ENCODE results near the gene TEK. TPM values are rescaled to one million over a fixed set of nuclear protein-coding genes. Genes with fewer than 3 reads are reported as not detected.
"Not testable (repeated sequence)": the region's sequence is repeated elsewhere in the genome, so short reads cannot be mapped to it uniquely, and the experiment has no call there.

TEK gene
- total RNA-seq, 1 donor from 2014 or later: 10.4 TPM

DNA sequence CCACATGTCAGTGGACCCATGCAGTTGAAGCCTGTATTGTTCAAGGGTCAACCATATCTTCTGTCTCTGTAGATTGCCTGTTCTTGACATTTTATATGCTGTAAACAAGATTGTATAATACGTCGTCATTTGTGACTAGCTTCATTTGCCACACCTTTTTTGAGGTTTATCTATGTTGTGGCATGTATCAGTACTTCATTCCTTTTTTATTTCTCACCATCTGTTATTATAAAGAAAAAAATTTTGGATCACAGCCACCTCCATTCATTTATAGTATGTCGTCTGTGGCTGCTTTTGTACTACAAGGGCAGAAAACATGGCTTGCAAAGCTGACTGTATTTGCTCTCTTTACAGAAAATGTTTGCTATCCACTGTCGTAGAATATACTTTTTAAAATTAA, 72.4 kb downstream of the TEK start:
- DNase-seq: no peak

DNA sequence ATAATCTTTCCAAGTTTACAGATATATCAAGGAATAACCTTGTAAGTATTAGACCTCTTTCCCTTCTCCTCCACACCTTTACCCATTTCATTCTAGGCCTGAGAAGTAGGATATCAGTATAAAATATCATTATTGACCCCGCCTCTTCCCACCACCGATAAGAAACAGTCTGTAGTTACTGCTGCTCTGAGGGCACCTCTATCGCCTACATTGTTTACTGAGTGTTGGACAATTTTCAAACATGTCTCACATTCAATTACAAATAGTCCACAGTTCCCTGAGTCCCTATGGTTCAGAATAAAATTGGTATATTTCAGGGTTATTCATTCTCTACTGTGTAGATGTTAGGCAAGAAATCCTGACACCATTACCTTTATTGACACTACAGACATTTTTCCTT, 73.4 kb downstream of the TEK start:
- no peak for DNase-seq

GRCh38 chr9:27183131-27183530, 74.1 kb downstream of the TEK start:
- no peak for DNase-seq

- no peak for DNase-seq
These were observed 74.7 kb downstream of the TEK start for GRCh38 chr9:27183701-27184100.

DNA sequence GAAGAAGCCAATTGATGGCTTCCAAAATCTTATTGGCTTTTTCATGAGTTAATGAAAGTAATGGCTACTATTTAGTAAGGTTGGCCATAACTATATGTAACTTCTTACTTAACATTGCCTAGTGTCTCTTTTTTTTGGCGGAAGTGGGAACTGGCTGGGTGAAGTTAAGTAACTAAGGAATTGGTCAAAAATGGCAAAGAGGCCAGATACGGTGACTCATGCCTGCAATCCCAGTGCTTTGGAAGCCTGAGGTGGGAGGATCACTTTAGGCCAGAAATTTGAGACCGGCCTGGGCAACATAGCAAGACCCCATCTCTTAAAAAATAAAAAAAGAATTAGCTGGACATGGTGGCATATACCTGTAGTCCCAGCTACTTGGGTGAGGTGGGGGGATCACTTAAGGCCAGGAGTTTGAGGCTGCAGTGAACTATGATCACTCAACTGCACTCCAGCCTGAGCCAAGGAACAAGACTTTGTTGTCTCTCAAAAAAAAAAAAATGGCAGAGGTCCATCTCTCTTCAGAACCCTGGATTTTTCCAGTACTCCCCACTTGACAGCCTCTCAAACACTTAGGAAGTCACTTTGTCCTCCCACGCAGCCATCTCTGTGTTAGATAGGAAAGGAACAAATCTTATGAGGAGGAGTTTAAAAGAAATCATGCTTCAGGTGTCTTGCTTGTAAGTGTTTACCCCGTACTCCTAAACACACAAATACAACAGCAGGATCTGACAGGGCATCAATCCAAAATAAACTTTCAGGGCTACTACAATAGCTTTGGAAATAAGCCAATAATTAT, 75.7 kb downstream of the TEK start:
- no peak for DNase-seq

DNA sequence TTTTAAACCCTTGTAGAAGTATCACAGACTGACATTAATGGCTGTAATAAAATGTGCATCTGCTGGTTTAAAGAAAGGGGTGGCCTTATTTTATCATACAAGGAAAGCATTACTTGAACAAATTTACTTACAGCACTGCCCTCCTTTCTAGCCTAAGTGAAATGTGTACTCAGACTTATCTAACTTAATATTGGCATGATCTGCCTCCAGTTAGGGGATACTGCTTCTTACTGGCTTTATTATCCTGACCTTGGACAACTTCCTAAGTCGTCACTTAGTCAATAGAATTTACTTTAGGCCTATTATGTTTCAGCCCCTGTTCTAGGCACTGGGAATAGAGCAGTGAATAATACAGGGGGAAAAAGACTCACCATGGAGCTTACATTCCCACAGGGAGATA, 79.4 kb downstream of the TEK start:
- DNase-seq: no peak

DNA sequence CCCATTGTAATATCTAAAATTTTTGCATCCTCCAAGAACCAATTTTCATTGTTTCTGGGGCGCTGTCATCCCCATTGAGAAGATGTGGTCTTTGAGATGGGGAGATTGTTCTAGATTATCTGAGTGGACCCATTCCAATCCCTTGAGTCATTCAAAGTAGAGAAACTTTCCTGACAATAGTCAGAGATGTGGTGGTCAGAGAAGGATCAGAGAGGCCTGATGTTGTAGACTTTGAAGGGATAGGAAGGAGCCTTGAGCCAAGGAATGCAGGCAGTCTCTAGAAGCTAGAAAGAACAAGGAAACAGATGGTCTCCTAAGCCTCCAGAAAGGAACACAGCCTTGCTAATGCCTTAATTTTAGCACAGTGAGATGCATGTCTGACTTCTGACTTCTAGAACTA, 80.4 kb downstream of the TEK start:
- no peak for DNase-seq

GRCh38 chr9:27192291-27192960, 83.4 kb downstream of the TEK start:
- DNase-seq: no peak

DNA sequence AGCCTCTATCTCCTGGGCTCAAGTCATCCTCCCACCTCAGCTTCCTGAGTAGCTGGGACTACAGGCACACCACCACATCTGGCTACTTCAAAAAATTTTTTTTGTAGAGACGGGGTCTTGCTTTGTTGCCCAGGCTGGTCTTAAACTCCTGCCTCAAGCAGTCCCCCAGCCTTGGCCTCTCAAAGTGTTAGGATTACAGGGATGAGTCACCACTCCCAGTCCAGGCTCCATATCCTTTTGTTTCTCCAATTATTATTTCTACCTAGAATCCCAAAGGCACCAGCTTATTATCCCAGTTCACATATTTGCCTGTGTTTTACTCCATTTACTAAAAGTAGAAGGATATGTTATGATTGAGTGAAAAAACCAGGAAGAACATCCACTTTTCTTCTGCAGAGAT, 84.9 kb downstream of the TEK start:
- DNase-seq: no peak

GRCh38 chr9:27194401-27195091, 85.5 kb downstream of the TEK start:
- DNase-seq: no peak

DNA sequence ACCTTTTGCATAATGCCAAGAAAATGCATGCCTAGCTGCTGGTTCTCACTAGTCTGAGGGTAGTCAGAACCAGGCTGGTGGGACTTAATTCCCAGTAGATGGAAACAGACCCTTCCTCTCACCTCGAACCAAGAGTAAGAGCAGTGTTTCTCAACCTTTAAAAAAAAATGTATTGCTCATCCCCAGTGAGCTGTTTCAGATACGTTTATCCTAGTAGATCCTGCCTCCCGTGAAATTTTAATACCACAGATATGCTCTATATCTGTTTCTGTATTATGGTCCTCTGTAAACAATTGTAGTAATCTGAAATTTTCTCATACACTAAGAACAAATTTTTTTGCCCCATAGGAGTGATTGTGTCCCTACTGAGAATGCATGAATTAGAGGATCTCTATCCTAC, 86.2 kb downstream of the TEK start:
- DNase-seq: no peak

DNA sequence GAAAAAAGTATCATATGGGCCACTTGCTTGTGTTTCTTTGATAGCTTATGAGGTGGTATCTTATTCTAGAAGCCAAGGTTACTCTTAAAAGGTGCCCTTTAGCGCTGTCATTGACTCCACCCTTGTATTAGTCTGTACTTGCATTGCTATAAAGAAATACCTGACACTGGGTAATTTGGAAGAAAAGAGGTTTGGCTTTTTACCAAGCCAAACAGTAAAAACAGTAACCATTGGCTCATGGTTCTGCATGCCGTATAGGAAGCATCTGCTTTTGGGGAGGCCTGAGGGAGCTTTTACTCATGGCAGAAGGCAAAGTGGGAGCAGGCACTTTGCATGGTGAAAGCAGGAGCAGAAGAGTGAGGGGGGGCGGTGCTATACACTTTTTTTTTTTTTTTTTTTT, 87.4 kb downstream of the TEK start:
- no peak for DNase-seq

DNA sequence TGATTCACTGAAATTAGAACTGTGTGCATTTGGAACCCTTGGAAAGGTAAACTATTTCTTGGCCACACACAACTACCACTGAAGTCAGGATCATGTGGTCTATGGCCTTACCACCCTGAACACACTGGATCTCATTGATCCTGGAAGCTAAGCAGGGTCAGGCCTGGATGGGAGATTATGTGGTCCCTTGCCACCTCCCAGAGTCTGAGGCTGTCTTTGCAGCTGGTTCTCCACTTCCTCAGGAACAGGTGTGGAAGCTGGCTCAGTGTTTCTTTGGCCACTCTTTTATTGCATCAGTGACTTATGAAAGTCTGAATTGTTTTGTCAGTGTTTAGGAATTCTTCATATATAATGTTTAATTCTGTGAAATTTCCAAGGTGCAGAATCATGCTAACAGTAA, 89.2 kb downstream of the TEK start:
- no peak for DNase-seq

GRCh38 chr9:27202056-27202455, 93.0 kb downstream of the TEK start:
- no peak for DNase-seq

DNA sequence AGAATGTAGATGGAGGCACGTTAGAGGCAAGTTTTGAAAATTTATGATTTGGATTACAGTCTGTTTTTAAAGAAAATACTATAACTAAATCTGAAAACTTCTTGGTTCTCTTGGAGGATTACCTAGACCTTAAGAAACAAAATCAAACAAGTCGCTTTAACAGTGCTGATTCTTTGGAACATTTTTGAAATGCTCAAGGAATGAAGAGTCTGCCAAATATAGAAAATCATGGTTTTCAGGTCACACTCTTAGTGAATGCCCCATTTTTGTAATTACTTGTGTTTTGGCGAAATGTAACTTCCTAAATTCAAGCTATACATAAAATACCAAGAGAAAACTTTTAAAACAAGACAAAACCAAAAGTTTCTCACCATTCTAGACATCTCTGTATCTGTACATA, 94.8 kb downstream of the TEK start:
- DNase-seq: no peak

DNA sequence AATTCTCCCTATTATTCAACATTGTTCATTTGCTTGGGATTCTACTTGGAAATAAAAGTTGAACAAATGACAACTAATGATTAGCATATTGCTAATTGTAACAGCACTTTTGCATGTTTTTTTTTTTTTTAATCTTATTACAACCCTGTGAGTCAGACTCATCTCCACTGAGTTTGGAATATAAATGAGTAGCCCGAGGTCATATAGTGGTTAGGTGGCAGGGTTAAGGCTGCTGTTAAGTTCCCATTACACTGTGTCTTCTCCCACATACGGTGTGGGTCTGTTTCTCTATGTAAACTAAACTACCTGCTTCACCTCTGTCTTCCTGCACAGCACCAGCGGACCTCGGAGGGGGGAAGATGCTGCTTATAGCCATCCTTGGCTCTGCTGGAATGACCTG, 95.6 kb downstream of the TEK start:
- no peak for DNase-seq

DNA sequence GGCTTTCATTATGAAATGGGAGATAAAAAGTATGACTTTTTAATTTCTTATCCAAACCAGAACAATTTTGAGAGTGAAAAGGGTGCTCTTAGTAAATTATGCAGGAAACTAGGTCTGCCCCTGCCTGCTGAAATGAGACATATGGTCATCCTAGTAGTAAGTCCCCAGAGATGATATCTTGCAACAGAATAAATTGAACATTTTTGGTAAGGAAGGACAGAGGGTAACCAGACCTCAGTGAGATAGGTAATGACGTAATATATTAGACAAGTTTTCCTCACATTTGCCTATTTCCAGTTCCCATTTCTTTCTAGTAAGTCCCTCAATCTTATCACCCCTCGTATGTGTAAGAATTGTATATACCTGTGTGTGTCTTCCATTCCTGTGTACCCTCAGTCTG, 96.2 kb downstream of the TEK start:
- no peak for DNase-seq

GRCh38 chr9:27206041-27206440, 97.0 kb downstream of the TEK start:
- DNase-seq: no peak

- no peak for DNase-seq
These were observed 100.0 kb downstream of the TEK start for GRCh38 chr9:27209034-27209433.

DNA sequence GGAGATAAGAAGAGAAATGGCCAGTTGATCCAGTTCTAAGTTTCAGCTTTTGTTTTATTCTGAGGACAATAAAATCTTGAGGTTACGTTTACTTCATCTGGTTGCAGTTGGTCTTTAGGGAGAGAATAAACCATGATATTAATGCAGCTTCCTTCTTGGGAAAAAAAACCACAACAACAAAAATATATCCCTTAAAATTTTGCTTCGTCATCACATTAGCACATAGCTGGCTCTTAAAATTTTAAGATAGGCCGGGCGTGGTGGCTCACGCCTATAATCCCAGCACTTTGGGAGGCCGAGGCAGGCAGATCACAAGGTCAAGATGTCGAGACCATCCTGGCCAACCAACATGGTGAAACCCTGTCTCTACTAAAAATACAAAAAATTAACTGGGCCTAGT, 101.6 kb downstream of the TEK start:
- DNase-seq: no peak

GRCh38 chr9:27212191-27212590, 103.2 kb downstream of the TEK start:
- no peak for DNase-seq

DNA sequence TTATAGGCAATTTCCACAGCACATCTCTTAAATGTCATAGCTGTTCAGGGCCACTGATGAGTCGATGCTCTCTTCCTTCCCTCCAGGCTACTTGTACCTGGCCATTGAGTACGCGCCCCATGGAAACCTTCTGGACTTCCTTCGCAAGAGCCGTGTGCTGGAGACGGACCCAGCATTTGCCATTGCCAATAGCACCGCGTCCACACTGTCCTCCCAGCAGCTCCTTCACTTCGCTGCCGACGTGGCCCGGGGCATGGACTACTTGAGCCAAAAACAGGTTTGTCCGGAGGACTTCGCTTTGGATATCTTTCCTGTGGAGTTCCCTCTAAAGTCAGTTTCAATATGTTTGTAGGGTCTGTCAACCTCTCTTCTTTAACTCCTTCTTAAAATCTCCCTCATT, 103.6 kb downstream of the TEK start:
- no peak for DNase-seq

GRCh38 chr9:27227192-27227591, 118.2 kb downstream of the TEK start:
- DNase-seq: no peak

DNA sequence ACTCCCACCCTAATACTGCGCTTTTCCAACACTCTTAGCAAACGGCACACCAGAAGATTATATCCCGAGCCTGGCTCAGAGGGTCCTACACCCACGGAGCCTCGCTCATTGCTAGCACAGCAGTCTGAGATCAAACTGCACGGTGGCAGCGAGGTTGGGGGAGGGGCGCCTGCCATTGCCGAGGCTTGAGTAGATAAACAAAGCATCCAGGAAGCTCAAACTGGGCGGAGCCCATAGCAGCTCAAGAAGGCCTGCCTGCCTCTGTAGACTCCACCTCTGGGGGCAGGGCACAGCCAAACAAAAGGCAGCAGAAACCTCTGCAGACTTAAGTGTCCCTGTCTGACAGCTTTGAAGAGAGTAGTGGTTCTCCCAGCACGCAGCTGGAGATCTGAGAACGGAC, 130.6 kb downstream of the TEK start:
- DNase-seq: not testable (repeated sequence)
